AG08395 (cell line): ENCODE measurements around the gene MTMR12.

ENCODE experiments used
- DNase-seq: peaks from one replicate; pipeline ENCODE4 v3.0.0; 2012; ENCODE audit warnings: mixed read lengths, low spot score

MTMR12 gene

DNA sequence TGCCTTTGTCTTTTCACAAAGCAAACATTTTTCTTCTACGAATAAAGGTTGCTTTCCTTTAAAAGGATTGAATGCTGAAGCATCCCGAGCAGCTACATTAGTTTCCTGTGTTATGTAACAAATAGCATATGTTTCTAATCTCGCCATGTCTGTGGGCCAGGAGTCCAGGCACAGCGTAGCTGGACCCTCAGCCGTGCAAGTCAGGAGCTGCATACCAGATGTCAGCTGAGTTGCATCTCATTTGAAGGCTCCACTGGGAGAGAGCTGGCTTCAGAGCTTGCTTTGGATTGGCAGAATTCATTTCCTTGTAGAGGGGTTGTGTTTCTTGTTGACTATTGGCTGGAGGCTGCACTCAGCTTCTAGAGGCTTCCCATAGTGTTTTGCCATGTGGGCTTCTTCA, 122.6 kb downstream of the MTMR12 start:
- peak; percentile 78 for DNase-seq

GRCh38 chr5:32187675-32188074, 125.1 kb downstream of the MTMR12 start:
- DNase-seq: no peak

GRCh38 chr5:32182463-32183063, 130.2 kb downstream of the MTMR12 start:
- DNase-seq: no peak
